Measurements from ENCODE around the gene PIP5K1A.
"Not testable (repeated sequence)": the region's sequence is repeated elsewhere in the genome, so short reads cannot be mapped to it uniquely, and the experiment has no call there.

Gene PIP5K1A

DNA sequence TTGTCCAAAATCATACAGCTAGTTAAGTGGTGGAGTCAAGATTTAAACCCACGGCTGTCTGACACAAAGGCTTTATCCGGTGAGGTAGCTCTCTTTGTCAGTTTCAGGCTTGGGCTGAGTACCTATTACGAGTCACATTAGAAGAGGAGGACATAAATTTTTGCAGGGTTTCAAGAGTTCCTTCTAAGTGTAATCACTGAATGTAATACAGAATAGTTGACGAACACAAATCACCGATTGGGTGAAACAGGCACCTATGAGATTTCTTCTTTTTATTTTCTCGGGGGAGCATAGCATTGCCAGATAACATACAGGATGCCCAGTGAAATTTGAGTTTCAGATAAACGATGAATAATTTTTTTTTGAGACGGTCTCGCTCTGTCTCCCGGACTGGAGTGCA, 57.0 kb downstream of the PIP5K1A start:
- Histone ChIP-seq H3K9me3 (ENCODE audit: control insufficient read depth, low read length) (no peaks in the 10 kb centered on the region), H3K4me1 (ENCODE audit: control insufficient read depth, insufficient read depth, low read length, poor library complexity, severe bottlenecking) (no peaks in the 10 kb centered on the region), H3K36me3 (ENCODE audit: control insufficient read depth, insufficient read depth, low read length) (peaks cover 15% of the 10 kb centered on the region), H3K4me3 (ENCODE audit: extremely low read depth, insufficient read depth, low read length, poor library complexity, severe bottlenecking) (peak overlapping the region; percentile 74), H3K27ac (ENCODE audit: low read depth, low read length, severe bottlenecking) (peak overlapping the region; percentile 93)
- 60 to 64% methylated on average over 10 of the region's 10 CpGs for WGBS, 2 experiments (ENCODE audit: insufficient coverage in 2 of 2)

DNA sequence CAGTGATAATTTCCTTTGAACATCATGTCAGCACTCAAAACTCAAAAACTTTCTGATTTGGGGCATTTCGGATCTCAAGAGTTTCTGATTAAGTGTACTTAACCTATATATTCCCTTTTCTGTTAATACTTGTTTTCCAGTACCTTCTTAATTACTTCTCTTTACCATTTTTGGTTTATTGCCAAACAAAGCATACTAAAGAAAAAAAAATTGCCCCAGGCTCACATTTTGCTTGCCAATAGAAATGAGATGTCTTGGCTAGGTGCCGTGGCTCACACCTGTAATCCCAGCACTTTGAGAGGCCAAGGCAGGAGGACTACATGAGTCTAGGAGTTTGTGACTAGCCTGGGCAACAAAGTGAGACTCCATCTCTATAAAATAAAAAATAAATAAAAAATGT, 61.0 kb downstream of the PIP5K1A start:
- Histone ChIP-seq H3K4me3 (ENCODE audit: extremely low read depth, insufficient read depth, low read length, poor library complexity, severe bottlenecking) (no peak overlapping the region), H3K27ac (ENCODE audit: low read depth, low read length, severe bottlenecking) (no peak overlapping the region), H3K4me1 (ENCODE audit: control insufficient read depth, insufficient read depth, low read length, poor library complexity, severe bottlenecking) (no peaks in the 10 kb centered on the region), H3K9me3 (ENCODE audit: control insufficient read depth, low read length) (no peaks in the 10 kb centered on the region), H3K36me3 (ENCODE audit: control insufficient read depth, insufficient read depth, low read length) (peaks cover 45% of the 10 kb centered on the region)
- 100% methylated on average over 1 of the region's 2 CpGs for WGBS, 2 experiments (ENCODE audit: insufficient coverage in 2 of 2)

GRCh38 chr1:151265446-151266236, 67.3 kb downstream of the PIP5K1A start:
- Histone ChIP-seq H3K27ac (ENCODE audit: low read depth, low read length, severe bottlenecking) (no peak overlapping the region), H3K36me3 (ENCODE audit: control insufficient read depth, insufficient read depth, low read length) (peaks cover 76% of the 10 kb centered on the region), H3K4me1 (ENCODE audit: control insufficient read depth, insufficient read depth, low read length, poor library complexity, severe bottlenecking) (no peaks in the 10 kb centered on the region), H3K9me3 (ENCODE audit: control insufficient read depth, low read length) (no peaks in the 10 kb centered on the region), H3K4me3 (ENCODE audit: extremely low read depth, insufficient read depth, low read length, poor library complexity, severe bottlenecking) (no peak overlapping the region)
- 87 to 90% methylated on average over 11 to 13 of the region's 14 CpGs for WGBS, 2 experiments (ENCODE audit: insufficient coverage in 2 of 2)

DNA sequence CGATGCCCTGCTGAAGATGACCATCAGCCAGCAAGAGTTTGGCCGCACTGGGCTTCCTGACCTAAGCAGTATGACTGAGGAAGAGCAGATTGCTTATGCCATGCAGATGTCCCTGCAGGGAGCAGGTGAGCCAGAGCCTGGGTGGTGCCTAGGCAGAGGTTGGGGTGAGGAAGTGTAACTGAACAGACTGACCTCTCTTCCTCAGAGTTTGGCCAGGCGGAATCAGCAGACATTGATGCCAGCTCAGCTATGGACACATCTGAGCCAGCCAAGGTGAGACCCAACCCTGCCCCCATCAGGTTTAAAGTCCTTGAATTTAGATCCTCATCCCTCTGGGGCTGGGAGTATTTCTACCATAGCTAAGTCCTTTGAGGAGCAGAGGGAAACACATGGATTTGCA, 68.0 kb downstream of the PIP5K1A start:
- H3K4me1 ChIP-seq (ENCODE audit: control insufficient read depth, insufficient read depth, low read length, poor library complexity, severe bottlenecking) = no peaks in the 10 kb centered on the region
- no peak overlapping the region for H3K4me3 ChIP-seq (ENCODE audit: extremely low read depth, insufficient read depth, low read length, poor library complexity, severe bottlenecking)
- H3K36me3 ChIP-seq (ENCODE audit: control insufficient read depth, insufficient read depth, low read length) = peaks cover 77% of the 10 kb centered on the region
- H3K27ac ChIP-seq (ENCODE audit: low read depth, low read length, severe bottlenecking) = no peak overlapping the region
- 81 to 100% methylated on average over 2 to 3 of the region's 3 CpGs for WGBS, 2 experiments (ENCODE audit: insufficient coverage in 2 of 2)
- no peaks in the 10 kb centered on the region for H3K9me3 ChIP-seq (ENCODE audit: control insufficient read depth, low read length)

GRCh38 chr1:151266821-151267220, 68.5 kb downstream of the PIP5K1A start:
- no peaks in the 10 kb centered on the region for H3K4me1 ChIP-seq (ENCODE audit: control insufficient read depth, insufficient read depth, low read length, poor library complexity, severe bottlenecking)
- no peak overlapping the region for H3K27ac ChIP-seq (ENCODE audit: low read depth, low read length, severe bottlenecking)
- H3K4me3 ChIP-seq (ENCODE audit: extremely low read depth, insufficient read depth, low read length, poor library complexity, severe bottlenecking) = no peak overlapping the region
- WGBS, 2 experiments (ENCODE audit: insufficient coverage in 2 of 2) = 81 to 86% methylated on average over 7 of the region's 8 CpGs
- peaks cover 72% of the 10 kb centered on the region for H3K36me3 ChIP-seq (ENCODE audit: control insufficient read depth, insufficient read depth, low read length)
- no peaks in the 10 kb centered on the region for H3K9me3 ChIP-seq (ENCODE audit: control insufficient read depth, low read length)

DNA sequence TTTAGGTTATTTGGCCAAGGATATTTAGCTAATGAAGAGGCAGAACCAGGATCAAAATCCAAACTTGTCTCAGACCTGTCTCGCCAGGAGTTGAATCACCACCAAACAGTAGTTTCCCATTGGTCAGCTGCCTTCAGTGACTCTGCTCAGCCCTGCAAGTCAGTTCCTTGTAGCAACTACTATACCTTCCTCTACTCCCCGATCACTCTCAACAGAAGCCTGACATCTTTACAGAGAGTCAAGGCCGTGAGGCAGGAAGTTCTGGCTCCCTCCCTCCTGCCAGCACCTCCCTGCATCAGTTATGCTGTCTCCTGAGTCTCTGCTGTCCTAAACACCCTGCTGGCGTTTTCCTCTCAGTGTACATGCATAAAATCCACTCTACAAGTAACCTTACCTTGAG, 69.4 kb downstream of the PIP5K1A start:
- no peaks in the 10 kb centered on the region for H3K4me1 ChIP-seq (ENCODE audit: control insufficient read depth, insufficient read depth, low read length, poor library complexity, severe bottlenecking)
- WGBS, 2 experiments (ENCODE audit: insufficient coverage in 2 of 2) = 90% methylated on average over 4 of the region's 4 CpGs
- peaks cover 67% of the 10 kb centered on the region for H3K36me3 ChIP-seq (ENCODE audit: control insufficient read depth, insufficient read depth, low read length)
- no peak overlapping the region for H3K27ac ChIP-seq (ENCODE audit: low read depth, low read length, severe bottlenecking)
- H3K4me3 ChIP-seq (ENCODE audit: extremely low read depth, insufficient read depth, low read length, poor library complexity, severe bottlenecking) = no peak overlapping the region
- no peaks in the 10 kb centered on the region for H3K9me3 ChIP-seq (ENCODE audit: control insufficient read depth, low read length)

DNA sequence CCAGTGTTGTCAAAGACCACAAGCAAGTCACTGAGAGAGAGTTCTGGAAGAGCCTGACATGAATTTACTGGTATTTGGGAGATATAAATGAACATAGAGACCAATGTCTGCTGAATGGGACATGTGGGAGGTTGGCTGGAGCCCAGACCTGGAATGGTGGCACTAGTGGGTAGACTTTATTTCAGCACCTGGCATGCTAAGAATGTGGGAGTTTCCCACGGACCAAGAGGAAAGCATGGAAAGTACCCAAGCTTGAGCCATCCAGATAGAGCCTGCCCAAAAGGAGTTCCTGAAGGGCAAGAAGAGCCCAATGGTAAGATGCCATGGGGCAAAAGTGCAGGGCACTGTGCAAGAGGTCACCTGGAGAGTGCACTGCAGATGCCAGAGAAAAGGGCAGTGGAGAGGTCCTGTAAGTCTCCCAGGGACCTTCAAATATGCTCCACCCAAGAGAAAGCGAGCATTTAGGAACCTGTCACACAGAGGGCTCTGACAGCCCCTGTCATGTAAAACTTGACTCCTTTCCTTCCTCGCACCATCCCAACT, 75.6 kb downstream of the PIP5K1A start:
- Histone ChIP-seq H3K4me1 (ENCODE audit: control insufficient read depth, insufficient read depth, low read length, poor library complexity, severe bottlenecking) (no peaks in the 10 kb centered on the region), H3K4me3 (ENCODE audit: extremely low read depth, insufficient read depth, low read length, poor library complexity, severe bottlenecking) (no peak overlapping the region), H3K9me3 (ENCODE audit: control insufficient read depth, low read length) (no peaks in the 10 kb centered on the region), H3K36me3 (ENCODE audit: control insufficient read depth, insufficient read depth, low read length) (peaks cover 17% of the 10 kb centered on the region), H3K27ac (ENCODE audit: low read depth, low read length, severe bottlenecking) (no peak overlapping the region)
- WGBS, 2 experiments (ENCODE audit: insufficient coverage in 2 of 2) = 84 to 94% methylated on average over 1 to 2 of the region's 3 CpGs

DNA sequence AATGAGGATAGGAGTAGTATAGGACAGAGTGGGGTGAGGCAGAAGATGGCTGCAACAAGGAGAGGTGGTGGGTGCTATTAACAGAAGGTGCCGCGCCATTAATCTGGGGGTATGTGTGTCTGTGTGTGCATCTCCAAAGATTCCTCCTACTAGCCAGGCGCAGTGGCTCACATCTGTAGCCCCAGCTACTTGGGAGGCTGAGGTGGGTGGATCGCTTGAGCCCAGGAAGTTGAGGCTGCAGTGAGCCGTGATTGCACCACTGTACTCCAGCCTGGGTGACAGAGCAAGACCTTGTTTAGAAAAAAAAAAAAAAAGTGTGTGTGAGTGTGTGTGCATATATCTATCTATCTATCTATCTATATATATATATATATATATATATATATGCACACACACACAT, 77.0 kb downstream of the PIP5K1A start:
- H3K27ac ChIP-seq (ENCODE audit: low read depth, low read length, severe bottlenecking); H3K4me1 ChIP-seq (ENCODE audit: control insufficient read depth, insufficient read depth, low read length, poor library complexity, severe bottlenecking); H3K9me3 ChIP-seq (ENCODE audit: control insufficient read depth, low read length); H3K4me3 ChIP-seq (ENCODE audit: extremely low read depth, insufficient read depth, low read length, poor library complexity, severe bottlenecking): not testable (repeated sequence)
- H3K36me3 ChIP-seq (ENCODE audit: control insufficient read depth, insufficient read depth, low read length) = peaks cover 10% of the 10 kb centered on the region
- WGBS, 2 experiments (ENCODE audit: insufficient coverage in 2 of 2) = 88% methylated on average over 2 of the region's 5 CpGs; no CpG with 5 or more reads in 1 of the 2 experiments

DNA sequence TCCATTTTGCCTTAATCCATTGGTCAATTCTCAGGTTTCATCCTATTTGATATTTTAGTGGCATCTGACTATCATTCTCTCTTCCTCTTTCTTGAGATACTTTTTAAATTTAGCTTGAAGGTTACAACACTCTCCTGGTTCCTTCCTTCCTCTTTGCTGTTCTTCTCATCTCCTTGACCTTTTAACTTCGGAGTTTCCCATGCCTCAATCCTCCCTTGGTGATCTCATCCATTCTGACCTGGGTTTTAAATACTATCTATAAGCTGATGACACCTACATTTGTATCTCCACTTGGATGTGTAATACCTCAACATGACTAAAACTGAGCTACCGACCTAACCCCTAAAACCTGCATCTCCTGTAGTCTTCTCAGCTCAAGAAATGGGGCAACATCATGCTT, 78.9 kb downstream of the PIP5K1A start:
- WGBS, 2 experiments (ENCODE audit: insufficient coverage in 2 of 2) = 67 to 89% methylated on average over 2 of the region's 2 CpGs
- H3K4me3 ChIP-seq (ENCODE audit: extremely low read depth, insufficient read depth, low read length, poor library complexity, severe bottlenecking) = no peak overlapping the region
- H3K36me3 ChIP-seq (ENCODE audit: control insufficient read depth, insufficient read depth, low read length) = peaks cover 6% of the 10 kb centered on the region
- no peaks in the 10 kb centered on the region for H3K9me3 ChIP-seq (ENCODE audit: control insufficient read depth, low read length)
- H3K4me1 ChIP-seq (ENCODE audit: control insufficient read depth, insufficient read depth, low read length, poor library complexity, severe bottlenecking) = no peaks in the 10 kb centered on the region
- no peak overlapping the region for H3K27ac ChIP-seq (ENCODE audit: low read depth, low read length, severe bottlenecking)

DNA sequence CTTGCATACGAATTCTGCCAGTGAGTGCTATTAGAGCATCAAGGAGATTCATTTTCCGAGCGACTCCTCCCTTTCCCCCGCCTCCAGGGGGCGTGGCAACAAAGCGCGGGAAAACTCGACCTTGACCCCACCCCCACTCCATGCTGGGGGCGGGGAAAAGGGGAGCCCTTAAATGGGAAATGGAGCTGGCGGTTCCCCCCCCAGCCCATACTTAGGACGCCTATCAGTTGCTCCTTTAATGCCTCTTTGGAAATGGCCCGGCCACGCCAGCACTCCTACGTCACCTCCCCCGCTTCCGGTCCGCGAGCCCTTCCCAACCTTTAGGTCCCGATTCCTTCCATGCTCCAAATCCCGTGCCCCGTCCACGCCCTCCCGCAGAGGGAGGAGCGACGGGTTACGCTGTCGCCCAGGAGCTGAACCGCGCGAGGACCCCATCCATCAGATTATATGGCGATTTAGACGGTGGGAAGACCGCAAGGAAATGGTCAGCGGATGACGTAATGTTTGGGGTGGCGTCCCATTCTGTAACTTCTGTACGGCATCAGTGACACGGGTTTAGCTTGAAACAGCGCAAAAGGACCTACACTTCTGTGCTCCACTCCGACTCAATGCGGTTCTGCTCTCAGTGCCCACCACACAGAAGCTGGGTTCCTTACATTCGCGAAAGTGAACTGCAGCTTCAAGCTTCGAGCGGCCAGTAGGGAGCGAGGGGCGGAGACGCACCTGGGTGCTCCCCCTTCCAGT, 83.0 kb downstream of the PIP5K1A start:
- Histone ChIP-seq H3K36me3 (ENCODE audit: control insufficient read depth, insufficient read depth, low read length) (peaks cover 12% of the 10 kb centered on the region), H3K4me3 (ENCODE audit: extremely low read depth, insufficient read depth, low read length, poor library complexity, severe bottlenecking) (peak overlapping the region; percentile 86), H3K27ac (ENCODE audit: low read depth, low read length, severe bottlenecking) (peak overlapping the region; percentile 100), H3K4me1 (ENCODE audit: control insufficient read depth, insufficient read depth, low read length, poor library complexity, severe bottlenecking) (peaks cover 8% of the 10 kb centered on the region), H3K9me3 (ENCODE audit: control insufficient read depth, low read length) (no peaks in the 10 kb centered on the region)
- WGBS, 2 experiments (ENCODE audit: insufficient coverage in 2 of 2) = 0 to 1% methylated on average over 31 to 40 of the region's 48 CpGs
